OCI-LY1 (cell line): ENCODE data around the gene ABT1.

Experiments
- H2AFZ ChIP-seq: fragments of 200-600 bp; sonication (generic), shearing (Covaris generic); 2 replicates; pipeline ENCODE4 v1.6.0; 2014; ENCODE audit warnings: antibody characterized with exemption, mild to moderate bottlenecking, low read length
- H3F3A ChIP-seq: fragments of 200-600 bp; sonication (generic), shearing (Covaris generic); 2 replicates; pipeline ENCODE4 v1.6.0; 2014; ENCODE audit warnings: mild to moderate bottlenecking, antibody characterized with exemption, low read length, moderate library complexity; ENCODE audit not compliant: insufficient read depth
- H3K27ac ChIP-seq: fragments of 200-600 bp; sonication (generic); 2 replicates; pipeline ENCODE4 v1.5.1; 2014; ENCODE audit warnings: low read length, mixed run types, mild to moderate bottlenecking, low read depth; ENCODE audit not compliant: poor library complexity, severe bottlenecking
- H3K27me3 ChIP-seq: fragments of 200-600 bp; sonication (generic); 2 replicates; pipeline ENCODE4 v1.6.0; 2014; ENCODE audit warnings: antibody characterized with exemption, mild to moderate bottlenecking, low read length, moderate library complexity; ENCODE audit not compliant: insufficient read depth
- H3K36me3 ChIP-seq: fragments of 200-600 bp; sonication (generic); 2 replicates; pipeline ENCODE4 v1.6.1; 2014; ENCODE audit warnings: mild to moderate bottlenecking, antibody characterized with exemption, low read length, moderate library complexity, mixed read lengths; ENCODE audit not compliant: insufficient read depth
- H3K4me1 ChIP-seq: fragments of 200-600 bp; sonication (generic); 2 replicates; pipeline ENCODE4 v1.5.1; 2014; ENCODE audit warnings: mild to moderate bottlenecking, low read length, moderate library complexity; ENCODE audit not compliant: insufficient read depth, severe bottlenecking
- H3K4me2 ChIP-seq: fragments of 200-600 bp; sonication (generic), shearing (Covaris generic); 2 replicates; pipeline ENCODE4 v1.6.1; 2014; ENCODE audit warnings: low read length
- H3K4me3 ChIP-seq: fragments of 200-600 bp; sonication (generic); 2 replicates; pipeline ENCODE4 v1.5.1; 2014; ENCODE audit warnings: low read length, low read depth, mild to moderate bottlenecking, mixed read lengths; ENCODE audit not compliant: poor library complexity, severe bottlenecking
- H3K79me2 ChIP-seq: fragments of 200-600 bp; shearing (Covaris generic); 2 replicates; pipeline ENCODE4 v1.6.1; 2016; ENCODE audit warnings: mixed run types, low read length, mixed read lengths; ENCODE audit not compliant: insufficient read depth
- H3K9ac ChIP-seq: fragments of 200-600 bp; sonication (generic), shearing (Covaris generic); 2 replicates; pipeline ENCODE4 v1.6.1; 2014; ENCODE audit warnings: mild to moderate bottlenecking, low read length, mixed read lengths
- H3K9me2 ChIP-seq: fragments of 200-600 bp; sonication (generic), shearing (Covaris generic); 2 replicates; pipeline ENCODE4 v1.6.1; 2014; ENCODE audit warnings: low read depth, mild to moderate bottlenecking, low read length, mixed read lengths
- H3K9me3 ChIP-seq: fragments of 200-600 bp; shearing (Covaris generic); 2 replicates; pipeline ENCODE4 v1.6.1; 2014; ENCODE audit warnings: low read length, mixed read lengths
- H4K20me1 ChIP-seq: fragments of 200-600 bp; sonication (generic), shearing (Covaris generic); 2 replicates; pipeline ENCODE4 v1.6.0; 2016; ENCODE audit warnings: mild to moderate bottlenecking, low read length; ENCODE audit not compliant: insufficient read depth
- CTCF ChIP-seq: fragments of 200-600 bp; sonication (generic), shearing (Covaris generic); IDR thresholded peaks from 2 replicates; pipeline ENCODE4 v1.5.1; 2017; ENCODE audit warnings: mild to moderate bottlenecking, antibody characterized with exemption, low read length, moderate library complexity, mixed read lengths
- EZH2 ChIP-seq: fragments of 200-600 bp; sonication (generic), shearing (Covaris generic); IDR thresholded peaks from 2 replicates; pipeline ENCODE4 v1.8.0; 2017; ENCODE audit warnings: borderline replicate concordance, mixed run types, mild to moderate bottlenecking, antibody characterized with exemption, low read length, moderate library complexity, mixed read lengths

ABT1 gene

DNA sequence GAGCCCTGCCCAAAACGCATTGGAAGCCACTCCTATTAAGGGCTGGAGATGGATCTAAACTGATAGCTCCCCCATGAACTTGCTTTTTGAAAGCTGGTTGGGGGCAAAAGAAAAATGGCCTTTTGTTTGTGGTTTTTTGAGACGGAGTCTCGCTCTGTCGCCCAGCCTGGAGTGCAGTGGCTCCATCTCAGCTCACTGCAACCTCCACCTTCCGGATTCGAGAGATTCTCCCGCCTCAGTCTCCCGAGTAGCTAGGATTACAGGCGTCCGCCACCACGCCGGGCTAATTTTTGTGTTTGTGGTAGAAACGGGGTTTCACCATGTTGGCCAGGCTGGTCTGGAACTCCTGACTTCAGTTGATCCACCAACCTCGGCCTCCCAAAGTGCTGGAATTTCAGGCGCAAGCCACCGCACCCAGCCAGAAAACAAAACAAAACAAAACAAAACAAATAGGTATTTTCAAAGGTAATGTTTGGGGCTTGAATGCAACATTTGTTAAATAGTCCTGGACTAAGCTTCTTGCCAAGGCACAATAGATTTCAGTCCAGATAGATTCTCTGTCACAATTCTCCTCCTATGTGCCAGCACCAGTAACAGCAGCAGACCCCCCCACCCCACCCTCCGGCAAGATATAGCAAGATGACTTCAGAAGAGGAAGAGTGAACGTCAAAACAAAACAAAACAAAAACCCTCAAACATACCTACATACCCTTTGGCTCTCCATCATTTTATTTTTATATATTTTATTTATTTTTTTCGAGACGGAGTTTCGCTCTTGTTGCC lies 26.5 kb upstream of the ABT1 start:
- Histone ChIP-seq H3K27me3 (no peaks in the 10 kb centered on the region), H4K20me1 (no peaks in the 10 kb centered on the region), H3K27ac (no peak overlapping the region), H3K9me3 (no peaks in the 10 kb centered on the region), H3F3A (no peaks in the 10 kb centered on the region), H3K9me2 (no peaks in the 10 kb centered on the region), H3K9ac (no peak overlapping the region), H2AFZ (no peak overlapping the region), H3K4me3 (no peak overlapping the region), H3K4me2 (no peak overlapping the region), H3K79me2 (no peaks in the 10 kb centered on the region), H3K36me3 (no peaks in the 10 kb centered on the region), H3K4me1 (peaks cover 23% of the 10 kb centered on the region)
- TF ChIP-seq EZH2 (no peak), CTCF (no peak)

DNA sequence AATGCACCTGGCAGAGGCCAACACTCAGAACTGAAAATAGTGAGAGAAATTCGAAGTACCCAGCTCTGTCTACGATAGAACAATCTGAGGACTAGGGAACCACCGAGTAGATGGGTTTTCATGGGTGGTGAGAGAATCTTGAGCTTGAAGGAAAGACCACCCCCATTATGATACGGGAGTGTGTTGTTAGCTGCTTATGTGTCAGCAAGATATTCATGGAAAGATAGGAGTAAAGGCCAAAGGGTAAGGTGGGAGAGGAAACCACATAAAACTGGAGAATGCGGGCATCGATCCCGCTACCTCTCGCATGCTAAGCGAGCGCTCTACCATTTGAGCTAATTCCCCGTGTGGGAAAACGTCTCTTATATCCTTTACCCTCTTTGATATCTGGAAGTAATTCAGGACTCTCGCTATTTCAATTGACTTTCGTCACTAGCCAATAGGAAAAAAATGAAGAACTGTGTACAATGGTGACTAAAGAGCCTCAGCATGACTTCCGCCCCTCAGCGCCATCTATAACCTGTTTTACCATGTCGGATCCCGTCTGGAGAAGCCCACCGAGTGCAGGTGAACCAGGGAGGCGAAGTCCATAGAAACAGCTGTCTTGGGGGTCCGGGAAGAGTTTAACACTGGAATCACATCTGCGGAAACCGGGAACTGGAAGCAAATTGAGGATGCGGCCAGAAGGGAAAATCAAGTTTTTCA lies 25.0 kb upstream of the ABT1 start:
- H3K4me3 ChIP-seq = peak overlapping the region; percentile 59

DNA sequence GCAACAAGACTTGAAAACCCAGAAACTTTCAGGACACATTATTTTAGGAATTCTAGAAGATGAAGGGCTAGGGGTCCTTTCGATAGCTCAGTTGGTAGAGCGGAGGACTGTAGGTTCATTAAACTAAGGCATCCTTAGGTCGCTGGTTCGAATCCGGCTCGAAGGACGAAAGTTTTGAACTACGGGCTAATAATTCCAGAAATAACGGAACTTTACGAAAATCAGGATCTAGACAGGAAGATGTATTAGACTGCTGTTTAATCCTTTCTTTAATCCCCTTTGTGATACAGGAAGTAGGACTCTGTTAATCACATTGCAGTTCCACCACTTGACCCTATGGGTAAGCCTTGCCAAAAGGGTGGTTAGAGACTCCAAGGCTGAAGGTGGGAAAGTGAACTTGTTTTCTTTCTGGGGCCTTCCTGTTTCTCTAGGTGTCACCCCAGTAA lies 21.2 kb upstream of the ABT1 start:
- H3K9me3 ChIP-seq = peaks cover 7% of the 10 kb centered on the region; the same call in 1 of the 2 replicates
- H3K36me3 ChIP-seq = no peaks in the 10 kb centered on the region
- no peak overlapping the region for H3K4me3 ChIP-seq
- H3K9me2 ChIP-seq = no peaks in the 10 kb centered on the region
- no peaks in the 10 kb centered on the region for H4K20me1 ChIP-seq
- no peaks in the 10 kb centered on the region for H3K79me2 ChIP-seq
- H3K27ac ChIP-seq = no peak overlapping the region
- no peak overlapping the region for H2AFZ ChIP-seq
- no peak overlapping the region for H3K4me2 ChIP-seq
- TF ChIP-seq EZH2 = no peak
- H3K9ac ChIP-seq = no peak overlapping the region
- H3K4me1 ChIP-seq = peaks cover 29% of the 10 kb centered on the region
- H3K27me3 ChIP-seq = no peaks in the 10 kb centered on the region; the same call in 1 of the 2 replicates
- H3F3A ChIP-seq = no peaks in the 10 kb centered on the region

More for the DNA sequence above, 25.0 kb upstream of the ABT1 start:
- Histone ChIP-seq H3K36me3 (no peaks in the 10 kb centered on the region), H3K9me3 (no peaks in the 10 kb centered on the region), H4K20me1 (no peaks in the 10 kb centered on the region), H3K9me2 (no peaks in the 10 kb centered on the region), H3K9ac (peak overlapping the region; percentile 36; the same call in 1 of the 2 replicates), H3K4me2 (peak overlapping the region; percentile 61), H3K27ac (no peak overlapping the region), H3K4me1 (peaks cover 28% of the 10 kb centered on the region), H3K79me2 (no peaks in the 10 kb centered on the region), H3F3A (no peaks in the 10 kb centered on the region), H2AFZ (no peak overlapping the region), H3K27me3 (no peaks in the 10 kb centered on the region)
- TF ChIP-seq EZH2 (no peak), CTCF (no peak)
